Left lung (tissue), 10 donors: ENCODE data around the gene DNAAF1. TPM values are rescaled to one million over a fixed set of nuclear protein-coding genes. Genes with fewer than 3 reads are reported as not detected.

ENCODE experiments used
- ATAC-seq: fragments of 200-7000 bp; cut with Tn5 transposase; one replicate; pipeline ENCODE4 v1.9.1; 2020; ENCODE audit warnings: moderate library complexity
- DNase-seq, 4 donors: peaks; one replicate each; pipeline ENCODE4 v3.0.0-alpha.2; 2013 to 2020
- H3K27ac ChIP-seq, 2 donors: fragments of 200-600 bp; sonication (generic) in 1 of 2; one replicate each; pipeline versions ENCODE4 v1.5.0 to v1.8.0; 2020 to 2021
- H3K27me3 ChIP-seq, 2 donors: fragments of 200-600 bp; sonication (generic) in 1 of 2; one replicate each; pipeline versions ENCODE4 v1.5.0 to v1.8.0; 2020 to 2021
- H3K36me3 ChIP-seq, 2 donors: fragments of 200-600 bp; sonication (generic) in 1 of 2; one replicate each; pipeline versions ENCODE4 v1.5.0 to v1.8.0; 2020 to 2021
- H3K4me1 ChIP-seq, 2 donors: fragments of 200-600 bp; one replicate each; pipeline ENCODE4 v1.8.0; 2021
- H3K4me3 ChIP-seq, 2 donors: fragments of 200-600 bp; sonication (generic) in 1 of 2; one replicate each; pipeline versions ENCODE4 v1.5.0 to v1.8.0; 2020 to 2021; ENCODE audit warnings: mild to moderate bottlenecking in 1 of 2
- H3K9me3 ChIP-seq, 2 donors: fragments of 200-600 bp; sonication (generic) in 1 of 2; one replicate each; pipeline versions ENCODE4 v1.5.0 to v1.8.0; 2020 to 2021
- CTCF ChIP-seq, 2 donors: fragments of 200-600 bp; sonication (generic) in 1 of 2; IDR thresholded peaks; one replicate each; pipeline versions ENCODE4 v1.5.0 to v1.8.0; 2021; ENCODE audit warnings: antibody characterized with exemption in 2 of 2
- intact Hi-C, 2 donors: fragments of 100-400 bp; cut with DNase I; formaldehyde crosslinking; loops; one replicate each; pipeline versions ENCODE4 v1.11.2 to v1.14.2; 2022
- polyA plus RNA-seq, 6 donors: library from polyadenylated mRNA; unstranded; fragments of 120-200 nt; gene quantifications; one replicate each; pipeline ENCODE4 v1.2.1, GENCODE V29; 2013; ENCODE audit not compliant: insufficient read length in 6 of 6
- total RNA-seq, 2 donors: library from RNA; stranded (reverse); fragmentation: NEBNext Ultra II Directional; extraction: Animal tissue kit (Norgen Biotek cat#: 25700); gene quantifications; one replicate each; pipeline ENCODE4 v1.2.1, GENCODE V29; 2021
- donor health status: DM: no; HTN: yes; CAD: no.
- donor health status: DM: no; HTN: no; CAD: no.

Gene DNAAF1
- total and polyA plus RNA-seq, 8 donors, result 0.85 to 22.3 (median 11.6) TPM

GRCh38 chr16:84179612-84180320 lies 34.7 kb downstream of the DNAAF1 start:
- Histone ChIP-seq H3K27ac (no peak overlapping the region), H3K4me1 (peaks cover 17 to 48% of the 10 kb centered on the region in 2 donors), H3K36me3 (peaks cover 0 to 65% of the 10 kb centered on the region in 2 donors), H3K9me3 (no peaks in the 10 kb centered on the region), H3K27me3 (no peaks in the 10 kb centered on the region), H3K4me3 (no peak overlapping the region)
- DNase-seq (no peak), ATAC-seq (no peak)
- intact Hi-C loops, result loop anchor here in 1 of 2 donors (10.0 kb wide), 2 partner anchors 85 to 215 kb away; partner anchors contain the start of gene NECAB2
- TF ChIP-seq CTCF (IDR thresholded peaks at IDR 0.05), result no peak

GRCh38 chr16:84180519-84181140 lies 35.5 kb downstream of the DNAAF1 start:
- TF ChIP-seq CTCF (IDR thresholded peaks at IDR 0.05), result no peak
- H3K27me3 ChIP-seq, result no peaks in the 10 kb centered on the region
- H3K4me1 ChIP-seq, result peaks cover 17 to 50% of the 10 kb centered on the region in 2 donors
- no peak overlapping the region for H3K4me3 ChIP-seq
- no peak overlapping the region for H3K27ac ChIP-seq
- H3K36me3 ChIP-seq, result peaks cover 0 to 65% of the 10 kb centered on the region in 2 donors
- H3K9me3 ChIP-seq, result no peaks in the 10 kb centered on the region
- DNase-seq, result no peak
- intact Hi-C loops, result loop anchor here in 1 of 2 donors (10.0 kb wide), 2 partner anchors 86 to 216 kb away; partner anchors contain the start of gene NECAB2
- ATAC-seq, result no peak

GRCh38 chr16:84181144-84181915 lies 36.2 kb downstream of the DNAAF1 start:
- Histone ChIP-seq H3K36me3 (peaks cover 0 to 65% of the 10 kb centered on the region in 2 donors), H3K4me3 (no peak overlapping the region), H3K4me1 (peaks cover 18 to 50% of the 10 kb centered on the region in 2 donors), H3K27me3 (no peaks in the 10 kb centered on the region), H3K27ac (no peak overlapping the region), H3K9me3 (no peaks in the 10 kb centered on the region)
- DNase-seq, result no peak
- intact Hi-C loops, result loop anchor here in 1 of 2 donors (10.0 kb wide), 2 partner anchors 87 to 217 kb away; partner anchors contain the start of gene NECAB2
- no peak for TF ChIP-seq CTCF (IDR thresholded peaks at IDR 0.05)
- no peak for ATAC-seq

GRCh38 chr16:84182104-84182503 lies 37.0 kb downstream of the DNAAF1 start:
- intact Hi-C loops, result loop anchor here in 1 of 2 donors (10.0 kb wide), 2 partner anchors 87 to 217 kb away; partner anchors contain the start of gene NECAB2

More at GRCh38 chr16:84182104-84182503, 37.0 kb downstream of the DNAAF1 start:
- no peak for ATAC-seq
- no peak for TF ChIP-seq CTCF (IDR thresholded peaks at IDR 0.05)
- DNase-seq, result peak in 1 of 4 donors; percentile 76
- Histone ChIP-seq H3K4me3 (no peak overlapping the region), H3K4me1 (peaks cover 11 to 45% of the 10 kb centered on the region in 2 donors), H3K36me3 (peaks cover 0 to 65% of the 10 kb centered on the region in 2 donors), H3K27ac (no peak overlapping the region), H3K9me3 (no peaks in the 10 kb centered on the region), H3K27me3 (no peaks in the 10 kb centered on the region)
